ENCODE measurements around the gene NOD2. TPM values are rescaled to one million over a fixed set of nuclear protein-coding genes. Genes with fewer than 3 reads are reported as not detected.

Gene NOD2
- total RNA-seq: 1 to 10 TPM; 6.6 to 9.3 TPM

DNA sequence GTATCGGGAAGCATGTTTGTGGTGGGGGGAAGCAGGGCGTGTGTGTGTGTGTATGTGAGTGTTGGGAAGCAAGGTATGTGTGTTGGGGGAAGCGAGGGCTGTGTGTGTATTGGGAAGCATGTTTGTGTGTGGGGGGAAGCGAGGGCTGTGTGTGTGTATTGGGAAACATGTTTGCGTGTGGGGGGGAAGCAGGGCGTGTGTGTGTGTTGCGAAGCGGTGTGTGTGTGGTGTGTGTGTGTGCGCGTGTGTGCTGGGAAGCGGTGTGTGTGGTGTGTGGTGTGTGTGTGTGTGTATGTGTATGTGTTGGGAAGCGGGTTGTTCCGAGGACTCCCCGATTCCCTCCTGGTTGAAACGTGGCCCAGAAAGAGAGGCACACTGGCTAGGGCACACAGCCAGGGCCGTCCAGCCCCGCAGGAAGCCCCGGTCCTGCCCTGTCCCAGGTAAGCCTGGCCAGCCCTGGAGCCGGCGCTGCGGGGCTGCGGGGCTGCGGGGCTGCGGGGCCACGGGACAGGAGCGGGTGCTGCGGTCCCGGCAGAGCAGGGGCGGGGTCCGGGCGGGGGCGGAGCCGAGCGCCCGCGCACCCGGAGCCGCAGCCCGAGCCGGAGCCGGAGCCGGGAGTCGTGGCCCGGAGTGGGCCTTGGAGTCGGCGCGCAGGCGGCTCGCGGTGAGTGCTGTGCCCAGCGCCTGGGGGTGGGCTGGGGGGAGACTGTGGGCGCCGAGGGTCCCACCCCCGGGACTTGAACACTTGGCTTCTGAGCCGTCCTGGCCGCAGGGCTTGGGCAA, at the start of gene NOD2:
Gene NOD2 (plus strand): TSS at position 608 of the 783 bp plus-strand sequence. CDS start 5,890 bp downstream, outside the sequence.
- Mint-ChIP-seq H3K9me3 (ENCODE audit: low read depth) (no peaks in the 10 kb centered on the region), H3K27ac (peak within 1 kb of the TSS; percentile 48), H3K36me3 (ENCODE audit: low read depth) (peaks cover 2% of the 10 kb centered on the region), H3K4me1 (peaks cover 60% of the 10 kb centered on the region), H3K27me3 (no peaks in the 10 kb centered on the region), H3K4me3 (peak within 1 kb of the TSS; percentile 71)
- ChIA-PET CTCF (interaction anchor here (0.7 to 2.0 kb wide), 2 partner anchors 29 to 113 kb away, joined by 3 to 5 read pairs; no protein-coding TSS in a partner anchor), POLR2A (no interaction called here)
- DNase-seq (peak; percentile 56), ATAC-seq (peak; percentile 24)
- intact Hi-C loops (cut with DNase I, micrococcal nuclease): loop anchor here in 1 of 2 experiments (1.0 kb wide), 1 partner anchor 8 kb away; no protein-coding TSS in a partner anchor

DNA sequence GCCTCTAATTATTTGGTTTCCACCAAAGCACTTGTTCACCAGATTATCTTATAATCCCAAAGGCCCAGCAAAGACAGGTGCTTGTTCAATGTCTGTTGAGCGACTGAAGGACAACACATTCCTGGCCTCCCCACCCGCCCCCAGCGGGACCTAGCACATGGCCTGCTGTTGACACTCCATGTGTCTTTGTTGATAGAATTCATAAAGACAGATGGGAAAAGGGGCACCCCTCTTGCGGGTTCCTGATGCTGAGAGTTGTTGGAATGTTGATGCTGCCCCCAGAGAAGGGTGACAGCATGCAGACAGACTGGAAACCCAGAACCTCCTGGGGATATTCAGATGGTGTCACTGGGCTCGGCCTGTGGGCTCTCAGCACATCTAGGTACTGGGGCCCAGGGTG, 49.2 kb upstream of the NOD2 start:
- intact Hi-C loops (cut with DNase I, micrococcal nuclease): loop anchor here in 1 of 2 experiments (5.0 kb wide), 1 partner anchor 272 kb away; no protein-coding TSS in a partner anchor
- H3K36me3 Mint-ChIP-seq (ENCODE audit: low read depth): no peaks in the 10 kb centered on the region
- no peak overlapping the region for H3K4me3 Mint-ChIP-seq
- H3K4me1 Mint-ChIP-seq: peaks cover 8% of the 10 kb centered on the region
- H3K27me3 Mint-ChIP-seq: no peaks in the 10 kb centered on the region
- DNase-seq (no peak), ATAC-seq (no peak)
- CTCF ChIA-PET: interaction anchor here (0.7 to 1.4 kb wide), 4 partner anchors 9 to 275 kb away, joined by 3 read pairs; no protein-coding TSS in a partner anchor
- H3K27ac Mint-ChIP-seq: no peak overlapping the region
- no peaks in the 10 kb centered on the region for H3K9me3 Mint-ChIP-seq (ENCODE audit: low read depth)
- POLR2A ChIA-PET: no interaction called here

DNA sequence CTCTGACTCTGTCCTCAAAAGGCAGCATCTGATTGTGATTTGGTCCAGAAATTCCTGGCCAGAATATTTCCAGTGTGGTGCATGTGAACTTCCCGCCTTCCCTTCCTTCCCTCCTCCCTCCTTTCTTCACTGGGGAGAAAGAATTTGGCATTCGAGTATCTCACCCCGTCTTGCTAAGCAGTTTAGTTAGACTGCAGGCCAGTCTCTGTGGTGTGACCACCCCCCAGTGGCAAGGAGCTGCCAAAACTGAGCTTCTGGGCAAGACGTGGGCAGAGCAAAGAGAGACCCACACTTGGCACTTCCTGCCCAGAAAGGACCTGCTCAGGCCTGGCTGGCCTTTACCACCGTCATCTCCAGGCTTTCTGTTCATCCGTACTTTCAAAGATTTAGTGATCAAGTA, 48.7 kb upstream of the NOD2 start:
- CTCF ChIA-PET: interaction anchor here (0.6 to 1.4 kb wide), 9 partner anchors 9 to 285 kb away, joined by 3 to 5 read pairs (median 3); no protein-coding TSS in a partner anchor
- Mint-ChIP-seq H3K9me3 (ENCODE audit: low read depth) (no peaks in the 10 kb centered on the region), H3K27me3 (no peaks in the 10 kb centered on the region), H3K4me3 (no peak overlapping the region), H3K4me1 (peaks cover 8% of the 10 kb centered on the region), H3K36me3 (ENCODE audit: low read depth) (no peaks in the 10 kb centered on the region), H3K27ac (no peak overlapping the region)
- peak; percentile 79 for ATAC-seq
- intact Hi-C loops (cut with DNase I, micrococcal nuclease): loop anchor here in 1 of 2 experiments (5.0 kb wide), 1 partner anchor 272 kb away; no protein-coding TSS in a partner anchor
- DNase-seq: peak; percentile 69
- POLR2A ChIA-PET: no interaction called here

DNA sequence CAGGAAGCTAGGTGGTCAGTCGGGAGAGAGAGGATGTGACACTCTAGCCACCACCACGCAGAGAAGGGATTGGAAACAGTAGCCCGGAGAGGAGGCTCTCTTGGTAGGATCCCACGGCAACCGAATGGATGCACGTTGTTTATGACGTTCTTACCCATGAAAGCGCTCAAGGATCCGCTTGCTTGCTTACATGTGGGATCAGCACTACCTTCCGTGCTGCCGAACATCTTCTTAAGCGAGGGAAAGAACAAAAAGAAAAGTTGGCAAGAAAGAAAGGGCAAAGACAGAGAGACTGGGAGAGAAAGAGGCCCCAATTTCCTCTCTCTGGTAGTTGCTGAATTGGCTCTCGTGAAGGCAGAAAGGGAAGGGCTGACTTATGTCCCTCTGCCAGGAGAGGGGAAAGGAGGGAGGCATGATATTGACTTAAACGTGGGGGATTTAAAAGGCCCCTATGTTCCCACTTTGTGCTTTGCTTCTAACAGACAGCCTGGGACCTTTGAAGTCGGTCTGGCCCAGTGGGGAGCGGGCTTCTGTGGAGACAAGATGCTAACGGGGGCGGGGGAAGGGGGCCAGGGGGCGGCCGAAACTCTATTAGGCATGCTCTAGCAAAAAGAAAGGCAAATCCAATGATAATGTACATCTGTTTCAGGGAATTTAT, 47.7 kb upstream of the NOD2 start:
- ATAC-seq (no peak), DNase-seq (no peak)
- H3K36me3 Mint-ChIP-seq (ENCODE audit: low read depth): no peaks in the 10 kb centered on the region
- peaks cover 8% of the 10 kb centered on the region for H3K4me1 Mint-ChIP-seq
- CTCF ChIA-PET: interaction anchor here (0.8 to 1.4 kb wide), 5 partner anchors 10 to 442 kb away, joined by 3 to 5 read pairs (median 3); no protein-coding TSS in a partner anchor
- H3K27ac Mint-ChIP-seq: no peak overlapping the region
- no peak overlapping the region for H3K4me3 Mint-ChIP-seq
- POLR2A ChIA-PET: no interaction called here
- H3K9me3 Mint-ChIP-seq (ENCODE audit: low read depth): no peaks in the 10 kb centered on the region
- intact Hi-C loops (cut with DNase I, micrococcal nuclease): no loop called here
- no peaks in the 10 kb centered on the region for H3K27me3 Mint-ChIP-seq

DNA sequence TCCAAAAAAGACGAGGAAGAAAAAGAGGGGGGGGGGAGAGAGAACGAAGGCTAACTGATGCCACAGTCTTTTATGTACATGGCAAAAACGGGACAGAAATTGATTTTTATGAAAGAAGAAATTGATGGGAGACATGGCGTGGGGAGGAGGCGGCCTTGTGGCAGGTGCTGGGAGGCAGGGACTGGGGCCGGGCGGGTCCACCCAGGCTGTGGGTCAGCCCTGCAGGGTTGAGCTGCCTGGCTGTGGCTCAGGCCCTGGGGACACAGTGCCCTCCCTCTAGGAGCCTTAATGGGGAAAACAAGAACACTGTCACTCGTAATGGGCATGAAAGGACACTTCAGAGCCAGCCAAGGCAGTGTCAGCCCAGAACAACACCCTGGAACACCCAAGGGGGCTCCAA, 47.1 kb upstream of the NOD2 start:
- no peak for DNase-seq
- H3K9me3 Mint-ChIP-seq (ENCODE audit: low read depth): no peaks in the 10 kb centered on the region
- ATAC-seq: no peak
- POLR2A ChIA-PET: no interaction called here
- intact Hi-C loops (cut with DNase I, micrococcal nuclease): no loop called here
- no peaks in the 10 kb centered on the region for H3K27me3 Mint-ChIP-seq
- H3K4me1 Mint-ChIP-seq: peaks cover 8% of the 10 kb centered on the region
- H3K27ac Mint-ChIP-seq: no peak overlapping the region
- no peak overlapping the region for H3K4me3 Mint-ChIP-seq
- CTCF ChIA-PET: interaction anchor here (0.8 kb wide), 1 partner anchor 442 kb away, joined by 4 read pairs; no protein-coding TSS in a partner anchor
- H3K36me3 Mint-ChIP-seq (ENCODE audit: low read depth): no peaks in the 10 kb centered on the region

DNA sequence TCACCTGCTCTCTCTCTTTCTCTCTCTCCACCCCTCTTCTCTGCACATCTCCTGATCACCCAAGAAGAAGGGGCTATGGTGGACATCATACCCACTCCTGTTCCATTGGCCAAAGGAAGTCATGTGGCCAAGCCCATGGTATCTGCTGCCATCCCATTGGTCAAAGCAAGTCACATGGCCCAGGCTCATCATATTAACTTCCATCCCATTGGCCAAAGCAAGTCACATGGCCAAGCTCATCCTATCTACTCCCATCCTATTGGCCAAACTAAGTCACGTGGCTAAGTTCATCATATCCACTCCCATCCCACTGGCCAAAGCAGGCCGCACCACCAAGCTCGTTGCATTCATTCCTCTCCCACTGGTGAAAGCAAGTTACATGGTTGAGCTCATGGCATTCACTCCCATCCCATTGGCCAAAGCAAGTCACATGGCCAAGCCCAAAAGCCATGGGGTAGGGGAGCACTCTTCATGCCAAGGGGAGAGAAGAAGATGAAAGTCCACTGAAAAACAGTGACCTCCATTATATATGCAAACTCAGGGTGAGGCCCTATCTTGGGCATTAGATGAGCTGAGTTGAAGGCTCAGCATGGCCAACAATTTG, 41.5 kb upstream of the NOD2 start:
- Mint-ChIP-seq H3K27me3 (no peaks in the 10 kb centered on the region), H3K4me1 (no peaks in the 10 kb centered on the region), H3K27ac (no peak overlapping the region), H3K4me3 (no peak overlapping the region), H3K9me3 (ENCODE audit: low read depth) (no peaks in the 10 kb centered on the region), H3K36me3 (ENCODE audit: low read depth) (no peaks in the 10 kb centered on the region)
- ATAC-seq (no peak), DNase-seq (no peak)
- POLR2A ChIA-PET: no interaction called here
- intact Hi-C loops (cut with DNase I, micrococcal nuclease): no loop called here
- CTCF ChIA-PET: interaction anchor here (0.6 to 1.4 kb wide), 3 partner anchors 13 to 24 kb away, joined by 3 to 4 read pairs (median 3); no protein-coding TSS in a partner anchor

DNA sequence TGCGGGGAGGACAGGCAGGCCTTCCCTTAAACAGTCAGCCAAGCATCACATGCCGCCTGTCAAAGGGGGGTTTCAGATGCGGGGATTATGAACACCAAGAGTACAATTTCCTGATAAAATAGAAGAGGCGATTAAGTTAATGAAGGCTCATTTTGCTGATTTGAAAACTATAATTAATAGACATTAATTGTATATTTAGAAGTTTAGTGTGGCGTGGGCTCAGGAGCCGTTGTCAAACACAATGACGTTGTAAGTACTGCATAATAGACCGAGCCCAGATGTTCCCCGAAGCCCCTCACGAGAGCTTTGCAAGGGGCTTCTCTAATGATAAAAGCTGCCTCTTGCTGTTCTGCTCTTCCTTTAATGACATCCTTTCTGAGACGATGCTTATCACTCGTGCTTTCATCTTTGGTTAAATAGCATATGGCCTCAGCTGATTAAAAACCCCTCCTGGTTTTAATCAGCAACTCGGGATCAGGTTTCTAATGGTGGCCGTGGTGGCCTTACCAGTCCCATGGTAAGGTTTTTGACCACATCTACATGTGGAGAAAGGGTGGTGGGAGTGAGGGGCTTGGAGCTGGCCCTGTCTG, 40.5 kb upstream of the NOD2 start:
- Mint-ChIP-seq H3K9me3 (ENCODE audit: low read depth) (no peaks in the 10 kb centered on the region), H3K4me1 (no peaks in the 10 kb centered on the region), H3K36me3 (ENCODE audit: low read depth) (no peaks in the 10 kb centered on the region), H3K27ac (no peak overlapping the region), H3K27me3 (no peaks in the 10 kb centered on the region), H3K4me3 (no peak overlapping the region)
- no peak for ATAC-seq
- POLR2A ChIA-PET: no interaction called here
- DNase-seq: no peak
- intact Hi-C loops (cut with DNase I, micrococcal nuclease): no loop called here
- CTCF ChIA-PET: interaction anchor here (0.6 to 2.2 kb wide), 7 partner anchors 12 to 298 kb away, joined by 3 to 9 read pairs (median 4); partner anchors contain the start of gene CYLD

DNA sequence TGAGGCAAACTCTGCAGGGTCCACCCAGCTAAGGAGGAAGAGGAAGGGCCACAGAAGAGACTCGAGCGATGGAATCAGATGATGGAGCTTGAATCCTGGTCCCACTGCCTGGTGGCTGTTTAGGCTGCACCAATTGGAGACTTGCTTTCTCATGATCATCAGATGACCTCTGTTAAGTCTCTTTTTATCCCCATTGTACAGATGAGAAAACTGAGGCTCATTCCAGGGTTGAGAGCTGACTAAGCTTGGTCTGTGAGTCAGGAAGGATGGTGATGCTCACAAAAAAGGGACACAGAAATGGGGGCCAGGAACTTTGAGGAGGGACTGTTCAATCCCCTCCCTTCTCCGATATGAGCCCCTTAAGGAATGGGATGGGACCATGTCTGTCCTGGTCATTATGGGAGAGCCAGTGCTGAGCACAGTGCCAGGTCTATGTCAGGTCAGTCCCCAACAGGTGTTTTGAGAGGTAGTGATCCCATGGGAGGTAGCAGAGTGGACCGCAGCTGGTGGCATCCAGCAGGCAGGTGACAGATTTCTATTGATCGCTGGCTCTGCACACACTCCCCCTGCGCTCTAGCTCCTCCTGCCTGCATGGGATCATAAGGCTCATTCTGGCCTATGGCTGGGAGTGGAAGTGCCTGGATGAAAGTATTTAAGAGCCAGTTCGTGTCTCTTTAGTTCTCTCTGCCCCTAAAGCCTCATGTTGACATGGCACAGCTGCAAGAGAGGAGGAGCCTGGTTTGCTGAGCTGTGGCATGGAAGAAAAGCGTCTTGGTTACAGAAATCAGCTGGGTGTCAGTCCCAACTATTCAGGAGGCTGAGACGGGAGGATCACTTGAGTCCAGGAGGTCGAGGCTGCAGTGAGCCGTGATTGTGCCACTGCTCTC, 39.5 kb upstream of the NOD2 start:
- Mint-ChIP-seq H3K4me3 (no peak overlapping the region), H3K9me3 (ENCODE audit: low read depth) (no peaks in the 10 kb centered on the region), H3K4me1 (no peaks in the 10 kb centered on the region), H3K36me3 (ENCODE audit: low read depth) (no peaks in the 10 kb centered on the region), H3K27me3 (no peaks in the 10 kb centered on the region), H3K27ac (no peak overlapping the region)
- ChIA-PET CTCF (interaction anchor here (0.6 to 2.2 kb wide), 5 partner anchors 12 to 299 kb away, joined by 3 to 9 read pairs (median 3); no protein-coding TSS in a partner anchor), POLR2A (no interaction called here)
- intact Hi-C loops (cut with DNase I, micrococcal nuclease): no loop called here
- no peak for ATAC-seq
- no peak for DNase-seq

DNA sequence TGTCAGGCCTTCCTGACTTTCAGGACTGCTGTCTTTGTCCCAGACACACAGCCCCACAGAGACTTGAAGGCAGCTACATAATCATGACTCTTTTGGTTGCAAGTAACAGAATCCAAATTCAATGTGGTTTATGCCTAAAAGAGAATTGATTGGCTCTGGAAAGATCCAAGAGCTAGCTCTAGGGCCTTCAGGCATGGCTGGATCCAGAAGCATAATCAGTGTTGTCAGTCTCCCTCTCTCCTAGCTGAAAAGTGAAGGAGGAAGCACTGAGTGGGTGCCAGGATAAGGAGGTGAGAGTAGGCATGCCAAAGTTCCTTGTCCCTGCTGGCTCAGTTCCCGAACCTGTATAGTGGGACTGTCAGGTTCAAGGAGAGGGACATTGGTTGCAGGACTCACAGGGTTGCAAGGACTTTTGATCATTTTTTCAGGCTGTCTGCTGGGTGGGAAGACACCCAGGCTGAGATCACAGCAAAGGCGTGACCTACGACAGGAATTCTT, 37.8 kb upstream of the NOD2 start:
- CTCF ChIA-PET: interaction anchor here (2.2 kb wide), 1 partner anchor 10 kb away, joined by 10 read pairs; no protein-coding TSS in a partner anchor
- Mint-ChIP-seq H3K4me3 (no peak overlapping the region), H3K36me3 (ENCODE audit: low read depth) (no peaks in the 10 kb centered on the region), H3K27me3 (no peaks in the 10 kb centered on the region), H3K9me3 (ENCODE audit: low read depth) (no peaks in the 10 kb centered on the region), H3K27ac (no peak overlapping the region), H3K4me1 (no peaks in the 10 kb centered on the region)
- DNase-seq (no peak), ATAC-seq (no peak)
- intact Hi-C loops (cut with DNase I, micrococcal nuclease): loop anchor here in 1 of 2 experiments (5.0 kb wide), 1 partner anchor 273 kb away; no protein-coding TSS in a partner anchor
- POLR2A ChIA-PET: no interaction called here

DNA sequence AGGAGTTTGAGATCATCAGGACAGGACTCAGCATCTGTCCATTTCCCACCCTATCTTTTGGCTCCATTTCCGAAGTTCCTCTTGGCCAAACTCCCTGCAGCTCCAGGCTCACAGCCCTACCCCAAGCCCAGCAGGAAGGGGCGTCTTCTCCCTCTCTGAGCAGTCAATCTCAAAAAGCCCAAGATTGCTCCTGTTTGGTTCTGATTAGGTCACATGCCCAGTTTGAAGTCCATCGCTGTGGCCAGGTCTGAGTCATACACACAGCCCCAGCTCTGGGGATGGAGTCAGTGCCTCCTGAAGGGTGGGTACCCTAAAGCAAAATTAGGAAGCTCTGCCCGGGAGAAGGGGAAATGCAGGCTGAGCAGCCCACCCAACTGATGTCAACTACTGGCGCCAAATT, 36.2 kb upstream of the NOD2 start:
- H3K27ac Mint-ChIP-seq: no peak overlapping the region
- H3K36me3 Mint-ChIP-seq (ENCODE audit: low read depth): no peaks in the 10 kb centered on the region
- H3K4me3 Mint-ChIP-seq: no peak overlapping the region
- H3K27me3 Mint-ChIP-seq: no peaks in the 10 kb centered on the region
- DNase-seq (no peak), ATAC-seq (no peak)
- H3K9me3 Mint-ChIP-seq (ENCODE audit: low read depth): no peaks in the 10 kb centered on the region
- H3K4me1 Mint-ChIP-seq: no peaks in the 10 kb centered on the region
- intact Hi-C loops (cut with DNase I, micrococcal nuclease): loop anchor here in 1 of 2 experiments (5.0 kb wide), 1 partner anchor 275 kb away; no protein-coding TSS in a partner anchor
- ChIA-PET POLR2A (no interaction called here), CTCF (interaction anchor here (2.2 kb wide), 1 partner anchor 8 kb away, joined by 10 read pairs; no protein-coding TSS in a partner anchor)
